C1 segment of cervical spinal cord (tissue), 14 donors: Measurements from ENCODE around the gene SCNN1G.

Source experiments
- DNase-seq, 14 donors: peaks; one replicate each; lab custom pipeline; 2025; lab: John Stamatoyannopoulos, UW

SCNN1G gene

DNA sequence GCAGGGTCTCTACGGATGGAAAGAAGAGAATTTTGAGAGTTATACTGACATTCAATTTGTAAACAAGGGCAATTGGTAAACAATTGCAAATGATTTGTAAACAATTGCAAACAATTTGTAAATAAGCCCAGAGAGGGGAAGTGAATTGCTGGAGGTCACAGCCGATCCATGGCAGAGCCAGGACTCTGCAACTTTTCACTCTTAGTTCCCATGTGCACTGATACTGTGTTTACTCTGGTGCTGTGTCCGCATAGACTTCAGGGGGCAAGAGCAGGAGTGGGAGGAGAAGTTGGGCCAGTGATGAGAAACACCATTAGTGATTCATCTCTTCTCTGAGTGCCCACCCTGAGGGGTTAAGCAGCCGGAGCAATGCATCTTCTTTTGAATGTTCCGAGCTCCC is 14.0 kb downstream of the SCNN1G start:
- DNase-seq = no peak

DNA sequence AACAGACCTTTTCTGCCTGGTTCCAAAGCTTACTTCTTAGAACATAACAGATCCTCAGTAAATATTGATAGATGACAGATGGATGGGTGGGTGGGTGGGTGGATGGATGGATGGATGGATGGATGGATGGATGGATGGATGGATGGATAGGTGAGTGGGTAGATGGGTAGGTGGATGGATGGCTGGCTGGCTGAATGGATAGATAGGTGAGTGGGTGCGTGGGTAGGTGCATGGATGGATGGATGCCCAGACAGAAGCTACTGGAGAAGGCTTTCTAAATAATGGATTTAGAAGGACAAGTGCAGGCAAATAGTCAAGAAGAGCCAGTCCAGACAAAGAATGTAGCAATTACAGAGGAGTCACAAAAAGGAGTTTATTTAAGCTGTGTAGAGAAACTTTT is 19.6 kb downstream of the SCNN1G start:
- no peak for DNase-seq

DNA sequence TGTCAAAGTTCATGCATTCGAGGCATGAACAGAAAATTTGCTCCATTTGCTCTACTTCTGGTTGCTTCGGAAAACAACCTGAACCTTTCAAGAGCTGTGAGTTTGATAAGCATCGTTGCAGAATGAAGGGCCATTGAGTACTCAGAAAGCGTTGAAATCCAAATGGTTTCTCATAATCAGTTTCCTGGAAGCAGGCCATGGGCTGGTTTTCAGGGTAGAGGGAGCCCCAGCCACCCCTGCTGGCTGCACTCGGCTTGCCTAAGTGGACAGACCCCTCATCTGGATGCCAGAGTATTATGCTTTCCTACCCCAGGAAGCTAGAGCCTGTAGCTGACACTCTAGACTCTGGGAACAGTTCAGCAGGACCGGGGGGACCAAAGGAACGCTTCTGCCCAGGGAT is 24.4 kb downstream of the SCNN1G start:
- no peak for DNase-seq

DNA sequence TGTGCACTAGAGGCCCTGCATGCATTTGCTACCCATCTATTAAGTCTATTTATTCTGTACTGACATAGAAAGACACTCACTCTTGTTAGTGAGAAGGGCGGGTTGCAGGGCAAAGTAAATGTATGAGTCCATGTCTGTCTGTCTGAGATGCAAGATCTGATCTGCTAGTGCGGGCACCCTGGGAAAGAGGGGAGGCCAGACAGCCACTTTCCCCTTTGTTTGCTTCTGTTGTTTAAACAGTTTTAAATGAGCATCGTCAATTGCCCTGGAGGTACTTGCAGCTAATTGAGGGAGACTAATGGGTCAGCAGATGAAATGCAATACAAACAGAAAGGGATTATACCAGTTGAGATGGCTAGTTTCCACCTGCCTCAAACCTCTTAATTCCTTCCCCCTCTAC is 24.9 kb downstream of the SCNN1G start:
- DNase-seq = no peak

DNA sequence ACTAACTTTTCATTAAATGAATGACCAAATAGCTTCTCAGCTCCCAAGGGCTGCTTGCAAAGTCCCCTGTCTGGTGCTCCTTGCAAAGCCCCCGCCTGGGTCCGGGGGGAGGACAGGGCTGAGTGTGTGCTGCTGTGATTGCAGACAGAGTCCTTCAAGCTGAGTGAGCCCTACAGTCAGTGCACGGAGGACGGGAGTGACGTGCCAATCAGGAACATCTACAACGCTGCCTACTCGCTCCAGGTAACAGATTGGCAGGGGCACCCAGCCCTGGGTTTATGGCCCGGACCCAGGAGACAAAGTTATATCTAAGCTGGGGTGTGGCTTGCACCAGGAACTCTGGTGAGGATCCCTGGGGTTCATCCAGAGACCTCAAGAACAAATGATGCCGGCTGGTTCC is 27.1 kb downstream of the SCNN1G start:
- no peak for DNase-seq

DNA sequence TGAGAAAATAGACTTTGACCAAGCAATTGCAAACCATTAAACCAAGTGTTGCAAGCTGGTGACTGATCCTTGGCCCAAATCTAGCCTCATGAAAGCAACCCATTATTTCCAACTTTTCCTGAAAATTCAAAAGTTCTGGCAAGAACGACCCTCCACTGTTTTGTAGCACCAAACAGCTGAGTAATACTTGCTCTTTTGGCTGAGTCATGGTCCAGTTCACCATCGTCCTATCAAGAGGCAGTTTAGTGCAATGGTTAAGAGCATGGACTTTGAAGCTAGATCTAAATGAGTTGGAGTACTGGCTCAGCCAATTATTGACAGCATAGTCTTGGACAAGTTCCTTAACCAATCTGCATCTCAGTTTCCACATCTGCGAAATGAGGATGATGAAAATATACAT is 31.3 kb downstream of the SCNN1G start:
- no peak for DNase-seq

DNA sequence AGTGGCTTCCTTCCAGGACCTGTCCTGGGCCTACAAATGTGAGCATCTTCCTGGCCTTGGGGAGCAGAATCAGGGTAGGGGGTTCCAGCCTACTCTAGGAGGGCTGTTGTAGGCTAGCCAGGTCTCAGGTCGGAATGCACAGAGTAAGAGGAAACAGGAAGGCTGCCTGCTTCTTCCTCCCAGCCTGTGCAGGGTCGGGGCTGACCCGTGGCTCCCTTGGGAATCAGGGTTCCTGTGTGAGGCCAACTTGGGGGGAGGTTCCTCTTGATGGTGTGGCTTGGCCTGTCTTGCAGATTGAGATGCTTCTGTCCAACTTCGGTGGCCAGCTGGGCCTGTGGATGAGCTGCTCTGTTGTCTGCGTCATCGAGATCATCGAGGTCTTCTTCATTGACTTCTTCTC is 32.3 kb downstream of the SCNN1G start:
- no peak for DNase-seq

DNA sequence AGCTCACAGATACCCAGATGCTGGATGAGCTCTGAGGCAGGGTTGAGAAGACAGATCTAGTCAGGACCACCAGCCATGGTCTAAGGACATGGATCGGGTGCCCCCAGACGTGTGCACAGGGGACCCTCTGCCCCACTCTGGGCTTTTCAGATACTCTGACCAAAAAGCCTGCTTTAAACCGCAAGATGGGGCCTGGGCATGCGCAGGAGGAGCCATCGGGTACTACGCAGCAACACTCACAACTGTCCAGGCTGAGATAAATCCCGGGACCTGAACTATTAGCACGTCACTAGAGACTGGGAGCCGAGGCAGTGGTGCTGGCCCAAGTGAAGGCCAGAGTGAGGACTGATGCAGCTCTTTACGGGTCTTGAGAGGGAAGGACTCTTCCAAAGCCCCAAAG is 32.9 kb downstream of the SCNN1G start:
- DNase-seq = no peak

DNA sequence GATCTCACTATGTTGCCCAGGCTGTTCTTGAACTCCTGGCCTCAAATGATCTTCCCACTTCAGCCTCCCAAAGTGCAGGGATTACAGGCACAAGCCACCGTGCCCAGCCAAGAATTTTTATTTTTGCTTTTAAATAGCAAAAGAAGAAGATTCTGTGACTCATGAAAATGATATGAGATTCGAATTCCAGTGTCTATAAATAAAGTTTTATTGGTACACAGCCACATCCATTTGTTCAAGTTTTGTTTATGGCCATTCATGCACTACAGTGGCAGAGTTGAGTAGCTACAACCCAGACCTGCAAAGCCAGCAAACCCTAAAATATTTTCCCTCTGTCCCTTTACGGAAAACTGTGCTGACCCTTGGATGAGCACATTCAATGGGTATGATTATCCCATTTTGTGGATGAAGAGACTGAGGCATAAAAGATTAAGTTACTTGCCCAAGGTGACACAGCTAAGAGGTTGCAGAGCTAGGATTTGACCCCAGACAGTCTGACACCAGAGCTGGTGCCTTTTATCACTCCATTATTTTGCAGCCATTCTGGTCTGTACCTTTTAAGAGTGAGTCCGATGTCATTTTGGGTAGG is 34.2 kb downstream of the SCNN1G start:
- no peak for DNase-seq

DNA sequence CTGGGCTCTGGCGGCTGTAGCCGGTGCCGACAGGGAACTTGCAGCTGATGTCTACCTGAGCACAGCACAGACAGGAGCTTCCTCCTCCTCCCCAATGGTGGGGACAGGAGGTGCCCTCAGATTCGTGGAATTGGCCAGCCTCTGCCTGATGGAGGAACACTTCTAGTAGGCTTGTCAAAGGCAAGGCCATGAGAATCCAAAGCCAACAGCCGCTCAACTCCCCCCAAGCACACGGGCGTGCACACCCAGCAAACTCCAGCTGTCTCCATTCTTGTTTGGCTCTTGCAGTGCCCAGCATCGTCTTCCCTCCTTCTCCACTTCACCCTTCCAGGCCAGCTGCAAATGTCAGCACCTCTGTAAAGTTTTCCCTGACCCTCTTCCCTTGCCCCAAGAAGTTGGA is 35.1 kb downstream of the SCNN1G start:
- no peak for DNase-seq

DNA sequence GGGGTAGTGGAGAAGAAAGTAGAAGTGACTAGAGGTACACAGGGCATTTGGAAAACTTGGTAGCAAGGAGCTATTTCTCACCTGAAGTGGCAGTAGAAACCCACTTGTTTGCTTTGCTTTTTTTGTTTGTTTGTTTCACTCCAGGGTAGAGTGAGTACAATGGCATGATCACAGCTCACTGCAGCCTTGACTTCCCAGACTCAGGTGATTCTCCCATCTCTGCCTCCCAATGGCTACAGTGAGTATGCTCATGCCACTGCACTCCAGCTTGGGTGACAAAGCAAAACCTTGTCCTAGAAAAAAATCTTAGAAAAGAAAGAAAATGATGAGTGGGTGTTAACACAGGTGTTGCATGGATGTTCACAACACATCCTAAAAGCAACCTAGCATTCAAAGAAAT is 40.4 kb downstream of the SCNN1G start:
- DNase-seq = no peak

DNA sequence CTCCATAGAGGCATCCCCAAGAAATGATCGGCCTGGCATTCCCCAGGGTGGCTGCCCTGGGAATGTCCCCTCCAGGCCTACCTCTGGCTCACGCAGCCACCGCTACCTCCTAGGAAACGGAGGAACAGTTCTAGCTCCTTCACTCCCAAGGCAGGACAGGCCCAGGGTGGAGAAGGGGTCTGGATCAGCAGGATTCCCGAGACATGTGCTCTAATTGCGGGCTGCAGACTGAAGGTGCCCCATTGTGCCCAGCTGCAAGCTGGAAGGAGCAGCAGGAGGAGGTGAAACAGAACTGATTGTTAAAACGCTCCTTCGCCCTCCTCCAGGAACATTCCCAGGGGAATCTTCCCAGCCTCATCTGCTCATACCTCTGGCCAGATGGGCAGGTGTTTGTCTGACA is 40.8 kb downstream of the SCNN1G start:
- DNase-seq = peak in 1 of 14 donors; percentile 0

DNA sequence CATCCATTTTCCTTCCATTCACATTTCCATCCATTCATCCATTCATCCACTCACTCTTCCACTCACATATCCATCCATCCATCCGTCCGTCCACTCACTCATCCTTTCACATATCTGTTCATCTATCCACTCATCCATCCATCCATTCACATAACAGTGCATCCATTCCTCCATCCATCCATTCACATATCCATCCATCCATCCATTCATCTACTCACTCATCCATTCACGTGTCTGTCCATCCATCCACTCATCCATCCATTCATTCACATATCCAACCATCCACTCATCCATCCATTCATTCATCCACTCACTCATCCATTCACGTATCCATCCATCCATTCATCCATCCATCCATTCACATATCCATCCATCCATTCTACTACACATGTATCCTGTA is 42.6 kb downstream of the SCNN1G start:
- no peak for DNase-seq

DNA sequence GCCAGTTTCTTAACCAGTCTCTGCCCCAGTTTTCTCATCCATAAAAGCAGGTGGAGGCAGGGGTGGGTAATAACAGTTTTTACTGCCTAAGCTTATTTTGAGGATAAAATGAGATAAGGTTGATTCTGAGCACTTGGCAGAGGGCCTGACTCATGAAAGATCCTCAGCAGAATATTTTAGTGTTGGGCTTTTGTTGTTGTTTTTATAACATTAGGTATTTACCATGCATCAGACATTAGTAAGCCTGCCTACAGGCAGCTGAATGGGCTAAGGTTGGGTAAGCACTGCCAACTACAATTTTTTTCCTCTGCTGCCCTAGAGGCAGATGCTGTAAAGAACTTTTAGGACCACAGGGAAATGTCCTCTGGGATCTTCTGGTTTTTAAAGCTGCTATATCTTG is 43.1 kb downstream of the SCNN1G start:
- no peak for DNase-seq

DNA sequence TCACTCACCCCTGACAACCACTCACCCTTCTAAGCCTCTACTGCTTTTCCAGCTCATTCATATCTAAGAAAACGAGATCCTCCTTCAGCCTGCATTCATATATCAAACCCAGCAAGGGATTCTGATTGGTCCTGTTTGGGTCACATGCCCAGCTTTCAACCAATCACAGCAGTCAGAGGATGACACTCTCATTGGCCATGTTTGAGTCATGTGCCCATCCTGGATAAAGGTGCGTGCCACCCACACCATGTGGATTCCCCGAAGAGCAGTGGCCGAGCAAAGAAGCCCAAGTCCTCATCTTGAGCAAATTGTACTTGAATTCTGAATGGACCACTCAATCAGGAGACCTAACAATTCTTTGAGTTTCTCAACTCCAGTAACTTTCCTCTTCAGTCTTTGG is 45.0 kb downstream of the SCNN1G start:
- DNase-seq = no peak

DNA sequence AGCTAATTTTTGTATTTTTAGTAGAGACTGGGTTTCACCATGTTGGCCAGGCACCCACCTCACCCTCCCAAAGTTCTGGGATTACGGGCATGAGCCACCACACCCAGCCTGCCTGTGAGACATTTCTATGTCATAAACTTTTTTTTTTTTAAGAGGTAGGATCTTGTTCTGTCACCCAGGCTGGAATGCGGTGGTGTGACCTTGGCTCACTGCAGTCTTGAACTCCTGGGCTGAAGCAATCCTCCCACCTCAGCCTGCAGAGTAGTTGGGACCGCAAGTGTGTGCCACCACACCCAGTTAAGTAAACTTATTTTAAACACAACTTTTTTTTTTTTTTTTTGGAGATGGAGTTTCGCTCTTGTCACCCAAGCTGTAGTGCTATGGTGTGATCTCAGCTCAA is 47.2 kb downstream of the SCNN1G start:
- no peak for DNase-seq

DNA sequence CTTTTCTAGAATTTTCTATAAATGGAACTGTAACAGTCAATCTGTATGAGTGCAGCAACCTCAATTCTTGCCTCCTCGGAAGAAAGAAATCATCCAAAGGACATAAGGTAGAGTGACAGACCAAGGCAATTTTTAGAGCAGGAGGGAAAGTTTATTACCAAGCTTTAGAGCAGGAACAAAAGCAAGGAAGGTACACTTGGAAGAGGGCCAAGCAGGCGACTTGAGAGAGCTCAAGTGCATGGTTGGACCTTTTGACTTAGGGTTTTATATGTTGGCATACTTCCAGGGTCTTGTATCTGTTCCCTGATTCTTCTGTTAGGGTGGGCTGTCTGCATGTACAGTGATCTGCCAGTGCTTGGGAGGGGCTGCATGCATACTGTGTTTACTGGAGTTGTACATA is 50.3 kb downstream of the SCNN1G start:
- no peak for DNase-seq

DNA sequence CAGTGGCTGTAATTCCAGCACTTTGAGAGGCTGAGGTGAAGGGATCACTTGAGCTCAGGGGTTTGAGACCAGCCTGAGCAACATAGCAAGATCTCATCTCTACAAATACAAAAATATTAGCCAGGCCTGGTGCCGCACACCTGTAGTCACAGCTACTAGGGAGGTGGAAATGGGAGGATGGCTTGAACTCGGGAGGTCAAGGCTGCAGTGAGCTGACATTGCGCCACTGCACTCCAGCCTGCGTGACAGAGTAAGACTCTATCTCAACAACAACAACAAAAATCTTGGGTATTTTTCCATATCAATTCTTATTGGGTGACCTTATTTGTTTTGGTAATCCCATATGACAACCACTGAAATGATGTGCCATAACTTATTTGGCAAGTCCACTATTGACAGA is 52.6 kb downstream of the SCNN1G start:
- no peak for DNase-seq

DNA sequence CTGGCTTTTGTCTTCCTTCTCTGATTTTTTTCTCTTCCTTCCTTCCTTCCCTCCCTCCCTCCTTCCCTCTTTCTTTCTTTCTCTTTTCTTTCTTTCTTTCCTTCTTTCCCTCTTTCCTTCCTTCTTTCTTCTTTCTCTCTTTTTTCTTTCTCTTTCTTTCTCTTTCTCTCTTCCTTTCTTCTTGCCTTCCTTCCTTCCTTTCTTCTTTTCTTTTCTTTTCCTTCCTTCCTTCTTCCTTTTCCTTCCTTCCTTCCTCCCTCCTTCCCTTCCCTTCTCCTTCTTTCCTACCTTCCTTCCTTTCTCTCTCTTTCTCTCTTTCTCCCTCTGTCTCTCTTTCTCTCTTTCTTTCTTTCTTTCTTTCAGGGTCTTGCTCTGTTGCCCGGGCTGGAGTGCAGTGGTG is 54.4 kb downstream of the SCNN1G start:
- no peak for DNase-seq

DNA sequence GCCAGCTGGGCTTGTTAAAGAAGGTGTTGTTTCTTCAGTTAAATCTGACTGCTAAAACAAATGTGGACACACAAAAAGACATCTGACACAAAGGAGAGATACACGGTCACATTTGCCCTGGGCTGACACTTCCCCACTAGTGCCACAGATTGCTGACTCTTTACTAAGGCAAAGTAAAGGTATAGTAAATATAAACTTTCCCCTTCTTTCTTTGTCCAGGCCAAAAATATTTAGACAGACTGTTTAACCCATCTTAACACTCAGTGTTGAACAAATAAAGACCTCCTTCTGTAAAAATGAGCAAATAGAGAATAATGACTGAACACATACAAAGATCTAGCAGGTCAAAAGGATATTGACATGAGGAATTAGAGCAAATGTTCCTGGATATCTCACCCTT is 58.4 kb downstream of the SCNN1G start:
- no peak for DNase-seq

DNA sequence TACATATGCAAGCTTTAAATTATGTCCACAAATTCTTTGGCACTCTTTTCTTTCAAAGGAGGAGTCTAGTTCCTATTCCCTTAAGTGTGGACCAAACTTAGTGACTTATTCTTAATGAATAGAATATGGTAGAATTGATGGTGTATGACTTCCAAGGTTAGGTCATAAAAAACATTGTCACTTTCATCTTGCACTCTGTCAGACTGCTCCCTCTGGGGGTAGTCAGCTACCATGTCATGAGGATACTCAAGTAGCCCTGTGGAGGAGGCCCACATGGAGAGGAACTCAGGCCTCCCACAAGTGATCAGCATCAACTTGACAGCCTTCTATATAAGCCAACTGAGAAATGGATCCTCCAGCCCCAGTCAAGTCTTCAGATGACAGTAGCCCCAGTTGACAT is 61.6 kb downstream of the SCNN1G start:
- no peak for DNase-seq

DNA sequence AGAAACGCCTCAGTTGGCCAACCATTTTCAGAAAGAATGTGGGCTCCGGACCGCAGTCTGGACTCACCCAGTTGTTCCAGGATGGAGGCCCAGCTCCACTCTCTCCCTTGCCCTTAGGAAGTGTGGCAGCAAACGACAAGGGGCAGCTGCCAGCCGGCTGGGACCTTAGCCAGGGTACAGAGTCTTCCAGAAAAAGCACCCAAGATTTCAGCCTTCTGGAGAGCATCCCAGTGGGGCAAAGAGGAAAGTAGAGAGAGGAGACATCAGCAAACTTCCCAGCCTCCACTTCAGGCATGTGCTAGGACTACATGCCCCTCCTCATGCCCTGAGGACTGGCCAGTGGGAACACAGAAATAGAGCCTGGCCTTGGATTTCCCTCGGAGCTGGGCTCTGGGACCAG is 62.7 kb downstream of the SCNN1G start:
- peak in 5 of 14 donors; percentile 1 to 31 (median 4) for DNase-seq

DNA sequence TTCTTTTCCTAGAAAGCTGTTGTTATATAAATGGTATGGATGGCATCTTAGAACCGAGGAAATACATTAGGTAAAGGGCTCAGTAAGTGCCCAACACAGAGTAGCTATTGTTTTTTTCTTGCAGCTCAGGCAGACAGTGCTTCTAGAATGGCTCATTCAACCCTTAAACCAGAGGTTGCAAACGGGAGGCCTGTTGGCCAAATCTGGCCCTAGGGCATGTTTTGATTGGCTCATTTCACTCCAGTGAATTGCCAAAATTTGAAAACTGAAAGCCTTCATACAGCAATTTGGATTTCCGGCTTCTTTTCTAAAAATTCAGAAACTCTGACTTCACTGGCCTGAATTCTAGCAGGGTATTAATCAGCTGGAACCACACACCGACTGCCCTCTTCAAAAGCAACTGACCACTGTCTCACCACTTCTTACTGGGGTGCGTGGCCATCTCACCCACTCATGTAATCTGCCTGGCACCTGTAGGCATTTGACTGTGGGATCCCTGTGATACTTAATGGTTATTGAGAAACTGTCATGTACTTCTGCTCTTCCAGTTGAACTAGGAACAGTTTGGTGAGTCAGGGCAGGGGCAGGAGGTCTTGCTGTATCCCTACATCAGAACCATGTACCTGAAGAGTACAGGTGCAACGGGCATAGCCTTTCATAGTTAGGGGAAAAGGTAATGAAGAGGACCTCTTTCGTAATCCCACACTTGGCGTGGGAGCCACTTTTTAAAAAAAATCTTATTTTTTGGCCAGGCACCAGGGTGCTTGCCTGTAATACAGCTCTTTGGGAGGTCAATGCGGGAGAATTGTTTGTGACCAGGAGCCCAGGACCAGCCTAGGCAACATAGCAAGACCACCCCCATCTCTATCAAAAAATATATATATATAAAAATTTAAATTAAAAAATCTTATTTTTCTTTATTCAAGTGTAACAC is 66.0 kb downstream of the SCNN1G start:
- DNase-seq = peak in 1 of 14 donors; percentile 1
